ENCODE measurements around the gene KIF13A. TPM values are rescaled to one million over a fixed set of nuclear protein-coding genes. Genes with fewer than 3 reads are reported as not detected.
A peak's percentile ranks its signal among the peaks of the same experiment; 100 is the strongest.

The KIF13A gene
- total RNA-seq, 2 donors from 2014 or later: 36.8 to 57.5 TPM

- DNase-seq (ENCODE audit: low spot score): peak; percentile 14
- H3K36me3 ChIP-seq: no peaks in the 10 kb centered on the region
- intact Hi-C loops (cut with DNase I): loop anchor here (10.0 kb wide), 1 partner anchor 119 kb away; the partner anchor contains the start of gene KIF13A
- no peaks in the 10 kb centered on the region for H3K4me1 ChIP-seq (replicated peaks)
- peak overlapping the region in 1 of 2 donors; percentile 19 for H3K27ac ChIP-seq
- H3K4me3 ChIP-seq: no peak overlapping the region
- H3K27me3 ChIP-seq (replicated peaks; ENCODE audit: insufficient read depth): no peaks in the 10 kb centered on the region
- WGBS: 62% methylated on average over 6 of the region's 6 CpGs
- no peaks in the 10 kb centered on the region for H3K9me3 ChIP-seq
- no peak for TF ChIP-seq POLR2AphosphoS5 (IDR thresholded peaks at IDR 0.05)
- TF ChIP-seq CTCF (IDR thresholded peaks at IDR 0.05): no peak
- no peak for TF ChIP-seq POLR2A (IDR thresholded peaks at IDR 0.05)
Measured at GRCh38 chr6:17865798-17866725, 121.4 kb downstream of the KIF13A start.

- peak; percentile 91 for DNase-seq (ENCODE audit: low spot score)
- H3K4me1 ChIP-seq (replicated peaks): no peaks in the 10 kb centered on the region
- no peak overlapping the region for H3K4me3 ChIP-seq
- H3K27ac ChIP-seq: peak overlapping the region in 1 of 2 donors; percentile 51
- TF ChIP-seq POLR2A (IDR thresholded peaks at IDR 0.05): no peak
- no peak for TF ChIP-seq CTCF (IDR thresholded peaks at IDR 0.05)
- peak; percentile 80 for TF ChIP-seq POLR2AphosphoS5 (IDR thresholded peaks at IDR 0.05)
- 45% methylated on average over 2 of the region's 2 CpGs for WGBS
- no peaks in the 10 kb centered on the region for H3K36me3 ChIP-seq
- intact Hi-C loops (cut with DNase I): loop anchor here (10.0 kb wide), 1 partner anchor 120 kb away; the partner anchor contains the start of gene KIF13A
- no peaks in the 10 kb centered on the region for H3K27me3 ChIP-seq (replicated peaks; ENCODE audit: insufficient read depth)
- no peaks in the 10 kb centered on the region for H3K9me3 ChIP-seq
Measured at GRCh38 chr6:17865243-17865642, 122.2 kb downstream of the KIF13A start.

GRCh38 chr6:17863901-17864754 lies 123.3 kb downstream of the KIF13A start:
- WGBS: 25% methylated on average over 12 of the region's 12 CpGs
- H3K4me1 ChIP-seq (replicated peaks): no peaks in the 10 kb centered on the region

GRCh38 chr6:17861361-17861760 lies 126.1 kb downstream of the KIF13A start:
- Histone ChIP-seq H3K36me3 (no peaks in the 10 kb centered on the region), H3K9me3 (no peaks in the 10 kb centered on the region), H3K4me3 (no peak overlapping the region), H3K4me1 (replicated peaks) (no peaks in the 10 kb centered on the region), H3K27ac (no peak overlapping the region), H3K27me3 (replicated peaks; ENCODE audit: insufficient read depth) (no peaks in the 10 kb centered on the region)
- DNase-seq (ENCODE audit: low spot score): no peak
- 95% methylated on average over 1 of the region's 1 CpG for WGBS
- TF ChIP-seq POLR2AphosphoS5 (IDR thresholded peaks at IDR 0.05): no peak
- no peak for TF ChIP-seq CTCF (IDR thresholded peaks at IDR 0.05)
- TF ChIP-seq POLR2A (IDR thresholded peaks at IDR 0.05): no peak
- intact Hi-C loops (cut with DNase I): loop anchor here (10.0 kb wide), 1 partner anchor 123 kb away; the partner anchor contains the start of gene KIF13A

More at GRCh38 chr6:17863901-17864754, 123.3 kb downstream of the KIF13A start:
- Histone ChIP-seq H3K9me3 (no peaks in the 10 kb centered on the region), H3K4me3 (no peak overlapping the region), H3K27me3 (replicated peaks; ENCODE audit: insufficient read depth) (no peaks in the 10 kb centered on the region), H3K36me3 (no peaks in the 10 kb centered on the region), H3K27ac (peak overlapping the region in 1 of 2 donors; percentile 24)
- peak; percentile 22 for TF ChIP-seq POLR2AphosphoS5 (IDR thresholded peaks at IDR 0.05)
- no peak for TF ChIP-seq POLR2A (IDR thresholded peaks at IDR 0.05)
- intact Hi-C loops (cut with DNase I): loop anchor here (10.0 kb wide), 1 partner anchor 121 kb away; the partner anchor contains the start of gene KIF13A
- DNase-seq (ENCODE audit: low spot score): peak; percentile 24

GRCh38 chr6:17859846-17860245 lies 127.6 kb downstream of the KIF13A start:
- Histone ChIP-seq H3K36me3 (no peaks in the 10 kb centered on the region), H3K27me3 (replicated peaks; ENCODE audit: insufficient read depth) (no peaks in the 10 kb centered on the region), H3K27ac (no peak overlapping the region), H3K4me1 (replicated peaks) (no peaks in the 10 kb centered on the region), H3K4me3 (no peak overlapping the region), H3K9me3 (no peaks in the 10 kb centered on the region)
- no peak for TF ChIP-seq CTCF (IDR thresholded peaks at IDR 0.05)
- TF ChIP-seq POLR2A (IDR thresholded peaks at IDR 0.05): no peak
- no peak for TF ChIP-seq POLR2AphosphoS5 (IDR thresholded peaks at IDR 0.05)
- intact Hi-C loops (cut with DNase I): loop anchor here (10.0 kb wide), 1 partner anchor 125 kb away; the partner anchor contains the start of gene KIF13A
- 98% methylated on average over 4 of the region's 4 CpGs for WGBS
- no peak for DNase-seq (ENCODE audit: low spot score)

Data from prostate gland (tissue), 2 donors.